NCI-H526 (cell line): Measurements from ENCODE around the gene CD46.
"Not testable (repeated sequence)": the region's sequence is repeated elsewhere in the genome, so short reads cannot be mapped to it uniquely, and the experiment has no call there.

Experiments used
- DNase-seq, 2 experiments: peaks; one replicate each; lab custom pipeline; 2025; lab: John Stamatoyannopoulos, UW

CD46 gene

GRCh38 chr1:207750631-207751305 is 1.1 kb upstream of the CD46 start:
- peak; percentile 3 to 5 for DNase-seq

- not testable (repeated sequence) for DNase-seq
Observed at GRCh38 chr1:207751463-207751789, 428 bp upstream of the CD46 start.

GRCh38 chr1:207752456-207752998 is 673 bp downstream of the CD46 start:
- DNase-seq, result peak in 1 of 2 experiments; percentile 50

GRCh38 chr1:207753611-207754010 is 1.8 kb downstream of the CD46 start:
- no peak for DNase-seq

GRCh38 chr1:207754011-207754410 is 2.2 kb downstream of the CD46 start:
- no peak for DNase-seq

GRCh38 chr1:207754974-207755700 is 3.3 kb downstream of the CD46 start:
- no peak for DNase-seq

GRCh38 chr1:207755846-207756693 is 4.2 kb downstream of the CD46 start:
- DNase-seq, result peak in 1 of 2 experiments; percentile 18

- no peak for DNase-seq
Observed at GRCh38 chr1:207762622-207763021, 10.8 kb downstream of the CD46 start.

GRCh38 chr1:207763091-207763490 is 11.2 kb downstream of the CD46 start:
- no peak for DNase-seq

- no peak for DNase-seq
Observed at GRCh38 chr1:207763972-207764371, 12.1 kb downstream of the CD46 start.

- DNase-seq, result no peak
Observed at GRCh38 chr1:207766569-207766968, 14.7 kb downstream of the CD46 start.

GRCh38 chr1:207770514-207770913 is 18.7 kb downstream of the CD46 start:
- DNase-seq, result not testable (repeated sequence)

- not testable (repeated sequence) for DNase-seq
Observed at GRCh38 chr1:207776045-207776444, 24.2 kb downstream of the CD46 start.

GRCh38 chr1:207777412-207777811 is 25.6 kb downstream of the CD46 start:
- not testable (repeated sequence) for DNase-seq

- DNase-seq, result no peak
Observed at GRCh38 chr1:207779008-207779407, 27.2 kb downstream of the CD46 start.

- DNase-seq, result no peak
Observed at GRCh38 chr1:207781312-207781711, 29.5 kb downstream of the CD46 start.

GRCh38 chr1:207787776-207788175 is 35.9 kb downstream of the CD46 start:
- no peak for DNase-seq

GRCh38 chr1:207789386-207789785 is 37.5 kb downstream of the CD46 start:
- DNase-seq, result no peak

GRCh38 chr1:207789792-207790787 is 38.2 kb downstream of the CD46 start:
- DNase-seq, result peak; percentile 7 to 25

- no peak for DNase-seq
Observed at GRCh38 chr1:207791290-207791689, 39.4 kb downstream of the CD46 start.

GRCh38 chr1:207793327-207793726 is 41.5 kb downstream of the CD46 start:
- no peak for DNase-seq
